ENCODE data around the gene GRAMD2B.

GRAMD2B gene

GRCh38 chr5:126403876-126404275, 19.3 kb upstream of the GRAMD2B start:
- H3K27ac ChIP-seq (ENCODE audit: insufficient read depth, low read depth, low read length, poor library complexity, severe bottlenecking) = no peak overlapping the region
- no peaks in the 10 kb centered on the region for H3K27me3 ChIP-seq (ENCODE audit: control insufficient read depth, insufficient read depth, low read length, poor library complexity, severe bottlenecking)
- H3K36me3 ChIP-seq (ENCODE audit: control insufficient read depth, insufficient read depth, low read length) = no peaks in the 10 kb centered on the region
- H3K4me1 ChIP-seq (ENCODE audit: control insufficient read depth, insufficient read depth, low read length) = no peaks in the 10 kb centered on the region
- no peak overlapping the region for H3K4me3 ChIP-seq (ENCODE audit: insufficient read depth, low read depth, low read length)
- peaks cover 3% of the 10 kb centered on the region for H3K9me3 ChIP-seq (ENCODE audit: control insufficient read depth, low read length)

- 93 to 95% methylated on average over 2 of the region's 2 CpGs for WGBS, 2 experiments
- H3K27me3 ChIP-seq (ENCODE audit: control insufficient read depth, insufficient read depth, low read length, poor library complexity, severe bottlenecking) = no peaks in the 10 kb centered on the region
- no peaks in the 10 kb centered on the region for H3K4me1 ChIP-seq (ENCODE audit: control insufficient read depth, insufficient read depth, low read length)
- H3K9me3 ChIP-seq (ENCODE audit: control insufficient read depth, low read length) = no peaks in the 10 kb centered on the region
- H3K36me3 ChIP-seq (ENCODE audit: control insufficient read depth, insufficient read depth, low read length) = no peaks in the 10 kb centered on the region
- H3K27ac ChIP-seq (ENCODE audit: insufficient read depth, low read depth, low read length, poor library complexity, severe bottlenecking) = no peak overlapping the region
- H3K4me3 ChIP-seq (ENCODE audit: insufficient read depth, low read depth, low read length) = no peak overlapping the region
Measured at GRCh38 chr5:126410623-126411022, 12.6 kb upstream of the GRAMD2B start.

GRCh38 chr5:126413856-126414255, 9.4 kb upstream of the GRAMD2B start:
- whole genome bisulfite sequencing, 2 experiments = 91 to 97% methylated on average over 2 to 3 of the region's 3 CpGs
- H3K27me3 ChIP-seq (ENCODE audit: control insufficient read depth, insufficient read depth, low read length, poor library complexity, severe bottlenecking) = no peaks in the 10 kb centered on the region

GRCh38 chr5:126414874-126415502, 8.2 kb upstream of the GRAMD2B start:
- Histone ChIP-seq H3K4me1 (ENCODE audit: control insufficient read depth, insufficient read depth, low read length) (no peaks in the 10 kb centered on the region), H3K9me3 (ENCODE audit: control insufficient read depth, low read length) (no peaks in the 10 kb centered on the region), H3K27me3 (ENCODE audit: control insufficient read depth, insufficient read depth, low read length, poor library complexity, severe bottlenecking) (no peaks in the 10 kb centered on the region), H3K36me3 (ENCODE audit: control insufficient read depth, insufficient read depth, low read length) (no peaks in the 10 kb centered on the region), H3K27ac (ENCODE audit: insufficient read depth, low read depth, low read length, poor library complexity, severe bottlenecking) (no peak overlapping the region), H3K4me3 (ENCODE audit: insufficient read depth, low read depth, low read length) (no peak overlapping the region)
- 80% methylated on average over 1 of the region's 1 CpG; no CpG with 5 or more reads in 1 of the 2 experiments for WGBS, 2 experiments

More at GRCh38 chr5:126413856-126414255, 9.4 kb upstream of the GRAMD2B start:
- Histone ChIP-seq H3K4me3 (ENCODE audit: insufficient read depth, low read depth, low read length) (no peak overlapping the region), H3K9me3 (ENCODE audit: control insufficient read depth, low read length) (no peaks in the 10 kb centered on the region), H3K27ac (ENCODE audit: insufficient read depth, low read depth, low read length, poor library complexity, severe bottlenecking) (no peak overlapping the region), H3K4me1 (ENCODE audit: control insufficient read depth, insufficient read depth, low read length) (no peaks in the 10 kb centered on the region), H3K36me3 (ENCODE audit: control insufficient read depth, insufficient read depth, low read length) (no peaks in the 10 kb centered on the region)

GRCh38 chr5:126415789-126416188, 7.4 kb upstream of the GRAMD2B start:
- H3K9me3 ChIP-seq (ENCODE audit: control insufficient read depth, low read length) = no peaks in the 10 kb centered on the region
- WGBS, 2 experiments = 90 to 96% methylated on average over 2 to 3 of the region's 4 CpGs
- H3K4me1 ChIP-seq (ENCODE audit: control insufficient read depth, insufficient read depth, low read length) = no peaks in the 10 kb centered on the region
- no peak overlapping the region for H3K27ac ChIP-seq (ENCODE audit: insufficient read depth, low read depth, low read length, poor library complexity, severe bottlenecking)
- H3K4me3 ChIP-seq (ENCODE audit: insufficient read depth, low read depth, low read length) = no peak overlapping the region
- H3K27me3 ChIP-seq (ENCODE audit: control insufficient read depth, insufficient read depth, low read length, poor library complexity, severe bottlenecking) = no peaks in the 10 kb centered on the region
- H3K36me3 ChIP-seq (ENCODE audit: control insufficient read depth, insufficient read depth, low read length) = no peaks in the 10 kb centered on the region

GRCh38 chr5:126416266-126416925, 6.8 kb upstream of the GRAMD2B start:
- no peak overlapping the region for H3K4me3 ChIP-seq (ENCODE audit: insufficient read depth, low read depth, low read length)
- no peaks in the 10 kb centered on the region for H3K4me1 ChIP-seq (ENCODE audit: control insufficient read depth, insufficient read depth, low read length)
- H3K9me3 ChIP-seq (ENCODE audit: control insufficient read depth, low read length) = no peaks in the 10 kb centered on the region
- WGBS, 2 experiments = 94 to 96% methylated on average over 3 of the region's 4 CpGs
- H3K27ac ChIP-seq (ENCODE audit: insufficient read depth, low read depth, low read length, poor library complexity, severe bottlenecking) = no peak overlapping the region
- no peaks in the 10 kb centered on the region for H3K36me3 ChIP-seq (ENCODE audit: control insufficient read depth, insufficient read depth, low read length)
- H3K27me3 ChIP-seq (ENCODE audit: control insufficient read depth, insufficient read depth, low read length, poor library complexity, severe bottlenecking) = no peaks in the 10 kb centered on the region

- WGBS, 2 experiments = 86 to 93% methylated on average over 2 of the region's 2 CpGs
- no peaks in the 10 kb centered on the region for H3K4me1 ChIP-seq (ENCODE audit: control insufficient read depth, insufficient read depth, low read length)
Measured at GRCh38 chr5:126417178-126417577, 6.0 kb upstream of the GRAMD2B start.

GRCh38 chr5:126419102-126419501, 4.1 kb upstream of the GRAMD2B start:
- Histone ChIP-seq H3K36me3 (ENCODE audit: control insufficient read depth, insufficient read depth, low read length) (no peaks in the 10 kb centered on the region), H3K4me3 (ENCODE audit: insufficient read depth, low read depth, low read length) (no peak overlapping the region), H3K27ac (ENCODE audit: insufficient read depth, low read depth, low read length, poor library complexity, severe bottlenecking) (no peak overlapping the region), H3K27me3 (ENCODE audit: control insufficient read depth, insufficient read depth, low read length, poor library complexity, severe bottlenecking) (no peaks in the 10 kb centered on the region), H3K4me1 (ENCODE audit: control insufficient read depth, insufficient read depth, low read length) (no peaks in the 10 kb centered on the region), H3K9me3 (ENCODE audit: control insufficient read depth, low read length) (no peaks in the 10 kb centered on the region)
- 85 to 95% methylated on average over 3 to 4 of the region's 5 CpGs for WGBS, 2 experiments

More at GRCh38 chr5:126417178-126417577, 6.0 kb upstream of the GRAMD2B start:
- H3K36me3 ChIP-seq (ENCODE audit: control insufficient read depth, insufficient read depth, low read length) = no peaks in the 10 kb centered on the region
- H3K4me3 ChIP-seq (ENCODE audit: insufficient read depth, low read depth, low read length) = no peak overlapping the region
- no peaks in the 10 kb centered on the region for H3K9me3 ChIP-seq (ENCODE audit: control insufficient read depth, low read length)
- no peak overlapping the region for H3K27ac ChIP-seq (ENCODE audit: insufficient read depth, low read depth, low read length, poor library complexity, severe bottlenecking)
- H3K27me3 ChIP-seq (ENCODE audit: control insufficient read depth, insufficient read depth, low read length, poor library complexity, severe bottlenecking) = no peaks in the 10 kb centered on the region

GRCh38 chr5:126428421-126428820, 5.2 kb downstream of the GRAMD2B start:
- H3K27me3 ChIP-seq (ENCODE audit: control insufficient read depth, insufficient read depth, low read length, poor library complexity, severe bottlenecking) = no peaks in the 10 kb centered on the region
- WGBS, 2 experiments = 42 to 50% methylated on average over 2 of the region's 2 CpGs
- no peak overlapping the region for H3K27ac ChIP-seq (ENCODE audit: insufficient read depth, low read depth, low read length, poor library complexity, severe bottlenecking)
- H3K4me1 ChIP-seq (ENCODE audit: control insufficient read depth, insufficient read depth, low read length) = no peaks in the 10 kb centered on the region
- no peaks in the 10 kb centered on the region for H3K36me3 ChIP-seq (ENCODE audit: control insufficient read depth, insufficient read depth, low read length)
- no peak overlapping the region for H3K4me3 ChIP-seq (ENCODE audit: insufficient read depth, low read depth, low read length)
- no peaks in the 10 kb centered on the region for H3K9me3 ChIP-seq (ENCODE audit: control insufficient read depth, low read length)

- no peaks in the 10 kb centered on the region for H3K4me1 ChIP-seq (ENCODE audit: control insufficient read depth, insufficient read depth, low read length)
- no peaks in the 10 kb centered on the region for H3K9me3 ChIP-seq (ENCODE audit: control insufficient read depth, low read length)
- no peaks in the 10 kb centered on the region for H3K27me3 ChIP-seq (ENCODE audit: control insufficient read depth, insufficient read depth, low read length, poor library complexity, severe bottlenecking)
- no peak overlapping the region for H3K27ac ChIP-seq (ENCODE audit: insufficient read depth, low read depth, low read length, poor library complexity, severe bottlenecking)
- H3K4me3 ChIP-seq (ENCODE audit: insufficient read depth, low read depth, low read length) = no peak overlapping the region
- no peaks in the 10 kb centered on the region for H3K36me3 ChIP-seq (ENCODE audit: control insufficient read depth, insufficient read depth, low read length)
Measured at GRCh38 chr5:126430631-126431030, 7.4 kb downstream of the GRAMD2B start.

Measured in ectodermal cell (in vitro differentiated cells).